GM04503 (cell line): Measurements from ENCODE around the gene PDZRN4.

Source experiments
- DNase-seq: peaks from one replicate; pipeline ENCODE4 v3.0.0-alpha.2; 2012; ENCODE audit warnings: low read depth

The PDZRN4 gene

DNA sequence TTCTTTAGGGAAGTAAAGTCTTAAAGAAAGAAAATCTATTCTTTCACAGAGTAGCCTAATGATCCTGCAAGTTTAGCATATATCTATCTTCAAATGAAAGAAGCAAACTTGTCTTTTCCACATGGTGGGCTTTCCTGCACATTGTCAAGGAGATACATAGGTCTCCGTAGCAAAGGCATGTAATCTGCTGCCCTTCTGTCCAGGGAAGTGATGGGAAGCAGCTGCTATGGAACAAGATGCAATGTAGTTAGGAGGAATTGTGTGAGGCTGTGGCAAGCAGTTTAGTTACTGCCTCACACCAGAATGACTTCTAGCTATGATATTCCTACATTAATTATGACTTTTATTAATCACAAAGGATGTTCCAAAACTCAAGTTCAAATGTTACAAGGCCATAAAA lies 174.4 kb downstream of the PDZRN4 start:
- no peak for DNase-seq

DNA sequence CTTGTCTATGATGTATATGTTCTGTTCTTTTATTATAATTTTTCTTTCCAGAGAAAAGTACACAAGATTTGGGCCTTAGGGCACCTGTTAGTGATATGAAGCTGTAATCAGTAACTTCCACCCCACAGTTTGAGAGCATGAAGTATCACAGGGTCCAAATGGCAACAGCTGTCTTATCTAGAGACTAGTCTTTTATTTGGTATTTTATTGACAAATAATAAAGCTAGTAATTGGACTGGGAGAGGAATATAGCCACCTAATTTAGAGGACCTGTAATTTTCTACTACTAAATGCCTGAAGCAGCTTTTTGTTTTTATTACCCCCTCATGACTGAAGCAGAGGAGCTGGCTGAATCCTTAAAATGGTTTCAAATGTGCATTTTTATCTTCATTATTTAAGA lies 174.8 kb downstream of the PDZRN4 start:
- no peak for DNase-seq

DNA sequence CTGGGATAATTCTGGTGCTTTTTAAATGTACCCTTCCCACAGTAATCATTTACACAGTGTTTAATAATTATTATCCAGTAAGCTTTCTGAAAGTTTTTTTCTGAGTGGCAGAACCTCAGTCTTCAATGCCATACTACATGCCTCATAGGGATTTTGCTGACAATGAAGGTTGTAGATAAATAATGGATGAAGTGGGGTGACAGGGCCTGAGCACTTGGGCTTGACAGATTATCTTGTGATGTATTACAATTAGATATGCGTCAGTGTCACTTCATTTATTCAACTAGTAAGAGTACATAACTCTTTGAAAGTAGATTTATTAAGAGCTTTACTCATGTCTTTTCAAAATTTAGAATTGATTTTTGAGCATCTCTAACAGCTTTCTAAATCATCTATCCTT lies 176.1 kb downstream of the PDZRN4 start:
- DNase-seq: no peak

DNA sequence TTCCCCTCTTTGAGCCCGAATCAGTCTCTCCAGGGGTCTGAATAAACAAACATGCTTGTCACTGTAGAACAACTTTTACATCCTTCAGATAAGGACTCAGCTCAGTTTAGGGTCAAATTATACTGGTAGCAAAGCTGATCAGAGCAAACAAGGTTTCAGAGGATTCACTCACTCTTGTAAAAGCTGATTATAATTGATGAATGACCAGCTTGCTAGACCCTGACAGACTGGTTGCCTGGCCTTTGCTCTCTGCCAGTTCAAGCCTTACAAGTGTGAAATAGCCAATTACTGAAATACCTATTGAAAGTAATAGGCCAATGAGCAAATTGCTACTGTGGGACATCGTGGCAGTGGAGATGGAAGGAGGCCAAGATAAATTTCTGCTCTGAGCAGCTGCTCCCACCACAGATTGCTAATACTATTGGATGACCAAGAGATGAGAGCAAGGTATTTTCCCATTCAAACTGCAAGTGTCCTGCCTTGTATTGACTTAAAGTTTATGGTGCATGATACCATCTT lies 177.6 kb downstream of the PDZRN4 start:
- DNase-seq: no peak

DNA sequence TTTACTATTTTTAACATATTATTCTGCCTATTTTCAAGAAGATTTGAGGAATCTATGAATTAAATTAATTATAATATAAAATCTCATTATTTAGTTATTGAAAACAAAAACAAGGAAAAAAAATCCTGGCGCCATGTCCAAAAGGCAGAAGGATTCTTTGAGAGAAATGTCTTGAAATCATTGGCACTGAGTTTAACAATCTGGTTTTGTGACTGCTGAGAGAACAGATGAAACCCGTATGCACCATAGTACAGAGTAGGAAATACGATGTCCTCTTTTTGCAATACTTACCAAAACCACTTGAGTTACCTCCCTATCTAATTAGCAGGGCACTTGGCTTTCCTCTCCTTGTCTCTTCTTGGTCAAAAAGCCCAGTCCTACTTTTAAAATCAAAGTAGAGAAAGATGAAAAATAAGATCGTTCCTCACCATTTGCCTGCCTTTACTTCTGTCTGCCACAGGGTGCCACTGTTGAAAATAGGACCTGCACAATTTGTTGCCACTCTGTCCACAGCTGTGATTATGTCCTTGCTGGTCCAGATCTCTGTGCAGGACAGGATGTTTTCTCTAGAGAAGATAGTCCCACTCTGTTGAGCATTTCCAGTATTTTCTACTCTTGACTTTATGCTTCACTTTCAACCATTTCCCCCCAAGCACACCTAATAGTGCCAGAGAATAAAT lies 179.7 kb downstream of the PDZRN4 start:
- no peak for DNase-seq

DNA sequence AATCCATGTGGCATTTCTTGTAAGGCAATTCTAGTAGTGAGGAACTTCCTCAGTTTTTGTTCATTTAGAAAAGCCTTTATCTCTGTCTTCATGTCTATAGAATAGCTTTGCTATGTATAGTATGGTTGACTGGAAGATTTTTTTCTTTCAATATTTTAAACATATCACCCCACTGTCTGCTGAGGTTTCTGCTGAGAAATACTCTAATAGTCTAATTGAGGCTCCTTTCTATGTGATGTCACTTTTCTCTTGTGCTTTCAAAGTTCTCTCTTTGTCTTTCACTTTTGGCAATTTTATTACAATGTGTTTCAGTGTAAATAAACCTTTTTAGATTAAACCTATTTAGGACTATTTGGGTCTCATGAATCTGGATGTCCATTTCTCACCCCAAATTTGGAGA lies 192.8 kb downstream of the PDZRN4 start:
- no peak for DNase-seq

DNA sequence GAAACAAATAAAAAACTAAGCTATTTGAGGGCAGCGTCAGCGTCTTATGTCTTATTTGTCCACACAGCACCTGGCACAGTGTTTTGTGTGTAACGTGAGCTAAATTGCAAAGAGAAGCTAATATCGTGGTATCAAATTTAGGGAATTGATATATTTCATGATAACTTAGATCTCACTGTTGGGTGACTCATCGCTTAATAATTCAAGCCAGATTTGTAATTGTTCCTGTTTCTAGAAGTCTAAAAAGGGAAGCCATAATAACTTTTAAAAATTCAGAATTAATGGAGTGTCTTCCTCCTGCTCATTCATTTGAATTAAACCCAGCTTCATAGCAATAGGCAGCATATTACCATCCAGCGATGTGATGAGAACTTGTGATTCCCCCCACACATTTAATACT lies 214.7 kb downstream of the PDZRN4 start:
- no peak for DNase-seq

DNA sequence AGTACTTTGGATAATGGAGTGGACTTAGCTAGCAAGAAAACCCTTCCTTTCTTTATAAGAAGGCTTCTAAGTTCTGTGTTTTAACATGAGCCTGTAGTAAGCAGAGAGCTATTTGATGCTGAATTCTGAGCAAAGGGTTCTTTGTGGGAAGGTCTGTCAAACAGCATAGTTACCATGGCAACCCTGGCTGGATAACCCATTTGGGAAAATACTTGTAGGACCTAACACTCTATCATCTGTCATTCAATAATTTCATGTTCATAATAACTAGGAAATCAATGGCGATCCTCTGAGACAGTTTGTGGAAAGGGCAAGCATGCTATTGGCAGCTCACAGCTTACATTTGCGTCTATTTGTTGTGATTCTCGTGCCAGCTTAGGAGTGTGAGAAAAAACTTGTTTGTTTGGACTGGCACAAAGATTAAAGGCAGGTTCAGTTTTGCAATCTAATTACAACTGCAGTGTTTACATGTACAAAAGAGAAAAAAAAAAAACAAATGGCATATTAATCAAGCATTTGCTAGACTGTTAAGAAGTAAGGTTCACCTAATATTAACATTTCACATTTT lies 219.2 kb downstream of the PDZRN4 start:
- DNase-seq: no peak

DNA sequence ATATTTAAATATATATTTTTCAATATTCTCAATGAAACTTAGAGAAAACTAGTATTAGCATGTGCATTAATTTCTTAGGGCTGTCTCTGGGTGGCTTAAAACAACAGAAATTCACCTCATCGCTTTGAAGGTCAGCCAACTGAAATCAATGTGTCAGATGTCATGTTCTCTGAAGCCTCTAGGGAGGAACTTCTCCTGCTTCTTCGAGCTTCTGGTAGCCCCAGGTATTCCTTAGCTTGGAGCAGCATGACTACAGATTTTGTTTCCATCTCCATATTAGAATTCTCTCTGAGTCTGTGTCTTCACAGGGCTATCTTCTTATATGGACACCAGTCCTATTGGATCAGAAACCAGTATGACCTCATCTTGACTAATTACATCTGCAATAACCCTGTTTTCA lies 221.5 kb downstream of the PDZRN4 start:
- no peak for DNase-seq

DNA sequence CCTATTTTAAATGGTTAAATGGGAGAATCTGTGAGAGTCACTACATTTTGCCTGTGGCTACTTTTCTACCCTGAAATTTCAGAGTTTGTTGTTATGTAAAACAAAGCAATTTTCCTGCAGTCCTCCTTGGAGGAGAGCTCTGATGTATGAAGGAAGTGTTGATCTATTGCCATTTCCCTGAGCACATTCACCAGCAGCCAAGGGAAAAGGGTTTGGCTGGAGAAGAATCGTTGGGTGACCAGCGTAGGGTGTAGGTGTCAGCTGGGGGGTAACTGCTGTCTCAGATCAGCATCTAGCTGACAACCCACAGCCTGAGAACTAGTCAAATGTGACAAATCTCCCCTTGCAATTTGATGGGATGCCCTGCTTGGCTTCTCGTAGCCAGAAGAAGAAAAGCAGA lies 230.5 kb downstream of the PDZRN4 start:
- no peak for DNase-seq

DNA sequence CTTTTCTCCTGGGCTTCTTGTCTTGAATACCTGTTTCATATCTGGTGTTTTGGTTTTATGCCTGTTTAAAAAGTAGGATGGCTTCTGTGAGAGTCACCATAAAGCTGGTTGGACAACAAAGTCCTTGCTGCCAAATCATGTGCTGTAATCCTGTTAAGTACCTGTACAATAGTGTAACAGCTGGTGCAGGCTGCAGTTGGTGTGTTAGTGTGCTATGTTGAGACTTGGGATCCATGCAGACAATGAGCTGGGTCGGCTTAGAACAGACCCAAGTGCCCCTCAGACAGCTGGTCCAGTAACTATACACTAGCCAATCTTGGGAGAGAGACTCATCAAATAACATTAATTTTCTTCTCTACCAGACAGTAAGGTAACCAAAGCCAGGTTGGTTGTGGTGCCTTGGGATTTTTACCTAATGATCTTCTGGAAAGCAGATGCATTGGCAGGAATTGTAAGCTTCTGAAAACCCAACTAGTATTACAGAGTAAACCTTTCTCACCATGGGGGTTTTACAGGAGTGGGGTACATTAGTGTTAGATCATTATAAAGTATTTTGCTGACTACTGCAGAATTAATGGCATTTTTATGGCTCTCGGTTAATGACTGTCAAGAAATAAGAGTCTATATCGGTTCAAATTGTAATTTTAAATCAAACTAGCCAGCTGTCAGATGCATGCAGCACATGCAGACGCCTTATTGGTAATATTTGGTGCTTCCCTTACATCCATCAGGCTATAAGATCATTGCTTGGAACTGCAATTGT lies 231.2 kb downstream of the PDZRN4 start:
- DNase-seq: no peak

DNA sequence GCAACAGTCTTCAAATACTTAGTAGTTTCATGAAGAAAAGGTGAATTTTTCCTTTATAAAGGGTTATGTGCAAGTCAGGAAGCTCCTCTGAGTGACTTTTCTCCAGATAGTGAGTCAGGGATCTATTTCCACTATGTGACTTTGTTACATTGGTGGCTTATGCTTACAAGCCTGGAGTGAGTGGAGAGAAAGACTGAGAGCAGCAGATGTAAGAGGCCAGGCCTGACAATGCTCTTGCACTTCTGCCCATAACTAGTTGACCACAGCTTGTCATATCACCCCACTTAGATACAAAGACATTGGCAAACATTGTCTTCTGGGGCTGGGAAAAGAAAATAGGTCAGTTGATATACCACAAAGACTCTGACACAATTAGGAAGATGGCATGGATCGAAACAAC lies 236.5 kb downstream of the PDZRN4 start:
- DNase-seq: no peak

DNA sequence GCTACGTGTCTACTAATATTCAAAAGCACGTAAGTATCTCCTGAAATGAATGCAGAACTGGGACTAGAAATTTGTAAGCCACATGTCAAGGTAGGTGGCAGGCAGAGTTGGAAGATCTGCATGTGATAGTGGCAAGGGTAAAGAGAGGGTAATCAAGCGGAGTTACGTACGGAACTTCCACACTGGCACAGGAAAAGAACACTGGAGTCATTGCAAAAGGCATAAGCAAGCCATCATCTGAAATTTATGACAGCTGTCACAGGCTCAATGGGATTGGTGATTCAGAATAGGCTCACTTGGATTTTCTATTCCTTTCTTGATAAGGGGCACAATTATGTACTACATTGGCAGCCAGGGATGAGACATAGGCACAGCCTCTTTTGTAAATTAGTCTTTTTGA lies 245.3 kb downstream of the PDZRN4 start:
- DNase-seq: no peak

DNA sequence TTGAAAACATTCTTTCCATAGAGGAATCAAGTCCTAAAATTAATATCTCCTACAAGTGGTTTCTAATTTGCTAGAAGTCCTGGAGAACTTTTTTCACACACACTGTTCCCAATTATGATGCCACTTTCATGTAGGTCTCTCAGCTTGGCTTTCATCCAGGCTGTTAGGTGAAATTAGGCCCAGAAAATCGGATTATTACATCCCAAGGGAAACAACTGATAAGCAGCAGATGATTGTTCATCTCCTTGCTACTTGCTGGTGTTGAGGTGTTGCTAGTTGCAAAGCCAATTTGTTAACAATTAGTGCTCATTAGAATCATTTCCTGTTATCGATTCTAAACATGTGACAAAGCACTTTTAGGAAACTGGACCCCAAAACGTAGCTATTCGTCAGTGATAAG lies 248.0 kb downstream of the PDZRN4 start:
- no peak for DNase-seq

DNA sequence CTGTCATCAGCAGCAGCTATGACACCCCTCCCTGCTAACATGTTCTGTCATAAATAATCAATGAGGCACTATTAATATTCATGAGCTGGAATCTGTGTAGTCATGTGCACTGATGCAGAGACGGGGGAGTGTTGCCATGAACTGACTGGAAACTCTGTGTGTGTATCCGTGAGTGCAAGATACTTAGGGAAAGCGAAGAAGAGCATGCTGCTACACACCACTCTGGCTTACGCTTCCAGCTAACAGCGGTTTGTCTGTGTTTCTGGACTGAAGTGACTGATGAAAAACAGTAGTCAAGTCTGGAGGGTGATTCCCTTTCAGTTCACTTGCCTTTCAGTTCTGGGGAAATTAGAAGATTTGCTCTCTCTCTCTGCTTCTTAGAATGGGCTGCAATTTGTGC lies 249.4 kb downstream of the PDZRN4 start:
- no peak for DNase-seq

DNA sequence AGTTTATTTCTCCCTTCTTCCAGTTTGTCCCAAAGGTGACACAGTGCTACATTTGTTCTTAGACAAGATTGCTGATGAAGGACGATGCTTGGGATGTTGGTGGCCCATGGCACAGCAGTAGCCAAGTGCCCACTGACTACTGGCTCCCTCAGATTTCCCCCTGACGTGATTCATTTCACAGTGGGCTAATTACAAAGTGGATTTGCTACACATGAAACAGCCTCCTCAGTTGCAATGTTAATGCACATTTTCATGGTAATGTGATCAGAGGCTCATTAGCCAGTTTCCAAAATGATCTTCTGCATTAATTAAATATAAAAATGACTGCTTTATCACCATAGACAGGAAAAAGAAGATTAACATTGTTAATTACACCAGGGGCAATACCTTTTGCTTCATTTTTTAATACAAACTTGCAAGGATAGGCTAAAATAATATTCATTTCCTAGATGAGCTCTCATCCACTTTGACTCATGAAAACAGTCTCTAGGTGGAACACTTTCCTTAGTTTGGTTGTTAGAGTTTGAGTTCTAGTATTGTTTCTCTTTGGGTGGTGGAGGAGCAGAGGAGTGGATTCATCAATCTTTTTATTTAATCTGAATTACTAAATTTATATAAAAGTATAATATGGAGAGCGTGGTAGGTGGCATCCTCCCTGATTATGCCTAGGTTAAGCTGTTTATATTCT lies 250.9 kb downstream of the PDZRN4 start:
- DNase-seq: no peak

DNA sequence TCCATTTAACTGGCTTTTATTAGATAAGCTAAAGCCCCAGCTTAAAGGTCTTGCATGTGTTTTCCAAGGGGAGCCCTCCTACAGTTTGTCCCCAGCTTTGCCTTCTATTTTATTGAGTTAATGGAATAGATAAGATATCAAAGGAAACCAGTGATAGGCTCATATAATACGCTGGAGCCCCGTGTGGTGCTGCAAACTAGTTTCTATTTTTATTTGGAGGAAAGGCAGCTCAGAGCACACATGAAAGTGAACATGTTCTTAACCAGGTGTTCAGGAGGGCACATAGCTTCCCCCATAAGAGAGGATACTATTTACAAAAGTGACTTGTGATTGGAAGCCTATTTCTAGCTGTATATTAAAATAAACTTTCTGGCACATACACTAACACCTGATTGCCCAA lies 251.7 kb downstream of the PDZRN4 start:
- no peak for DNase-seq

DNA sequence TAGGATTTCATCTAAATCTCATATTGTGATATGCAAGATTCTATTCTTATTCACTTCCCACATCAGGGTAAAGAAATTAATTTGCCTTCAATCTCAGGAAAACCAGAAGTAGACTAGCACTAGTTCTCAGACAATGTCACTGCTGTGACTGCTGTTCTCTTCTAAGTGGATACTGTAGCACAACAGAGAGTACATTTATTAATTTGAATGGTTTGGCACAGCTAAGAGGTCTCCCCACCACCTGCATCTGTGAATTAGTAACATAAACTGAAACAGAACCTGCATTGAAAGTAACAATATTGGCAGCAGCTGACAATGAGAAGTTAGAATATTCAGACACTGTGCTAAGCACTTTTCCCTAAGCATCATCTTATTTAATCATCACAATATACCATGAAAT lies 253.1 kb downstream of the PDZRN4 start:
- DNase-seq: no peak

DNA sequence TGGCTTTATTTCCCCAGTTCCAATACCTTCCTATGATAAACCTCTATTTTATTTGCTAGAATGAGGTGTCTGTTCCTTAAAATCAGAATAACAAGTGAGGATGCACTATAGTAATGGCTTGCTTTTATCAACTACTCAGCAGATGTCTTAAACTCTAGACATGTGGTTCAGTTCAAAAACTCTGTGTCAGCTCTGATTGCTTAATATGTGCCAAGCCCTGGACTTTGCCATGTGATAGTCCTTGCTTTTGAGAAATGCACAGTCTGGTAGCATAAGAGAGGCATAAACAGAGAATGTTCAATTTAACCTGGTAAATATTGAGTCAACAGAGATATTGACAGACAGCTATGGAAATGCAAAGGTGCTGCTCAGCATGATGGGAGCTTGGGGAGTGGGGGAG lies 254.8 kb downstream of the PDZRN4 start:
- DNase-seq: no peak

DNA sequence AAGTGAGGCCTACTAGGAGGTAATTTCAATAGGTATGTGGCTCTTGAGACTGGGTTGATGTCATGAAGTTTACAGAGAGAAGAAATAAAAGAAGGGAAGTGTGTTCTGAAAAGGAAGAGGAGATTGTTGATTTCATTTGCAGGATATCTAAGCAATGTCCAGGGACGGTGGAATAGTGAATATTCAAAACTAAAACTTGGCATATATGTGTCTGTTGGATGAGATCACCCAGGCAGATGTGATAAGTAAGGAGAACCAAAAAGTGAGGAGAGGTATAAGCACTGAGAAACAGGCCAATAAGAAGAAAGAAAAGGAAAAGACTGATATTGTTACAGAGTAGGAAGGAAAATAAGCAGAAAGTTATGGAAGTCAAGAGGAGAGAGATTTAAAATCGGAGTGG lies 255.6 kb downstream of the PDZRN4 start:
- no peak for DNase-seq

DNA sequence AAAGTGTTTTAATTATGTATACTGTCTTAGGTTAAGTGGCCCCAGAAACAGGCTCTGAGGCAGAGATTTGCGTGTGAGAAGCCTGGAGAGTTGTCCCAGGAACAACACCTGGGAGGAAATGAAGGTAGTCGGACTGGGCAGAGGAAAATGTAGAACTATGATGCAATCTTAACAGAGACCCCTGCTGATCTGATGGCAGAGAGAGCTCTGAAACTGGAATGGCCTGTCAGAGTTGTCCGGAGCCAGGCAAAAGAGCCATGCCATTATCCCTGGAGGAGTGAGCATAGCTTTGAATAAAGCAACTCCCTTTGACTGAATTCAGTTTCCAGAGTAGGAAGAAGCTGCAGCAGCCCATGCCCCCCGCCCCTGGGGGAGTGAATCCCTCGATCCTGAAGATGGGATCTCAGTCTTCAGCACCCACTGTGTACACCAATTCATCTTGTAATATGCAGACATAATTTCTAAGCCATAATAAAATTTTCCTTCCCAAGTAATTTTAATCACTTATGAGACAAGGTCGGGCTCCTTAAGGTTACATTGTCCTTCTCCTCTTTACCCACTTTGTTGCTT lies 264.8 kb downstream of the PDZRN4 start:
- DNase-seq: no peak

DNA sequence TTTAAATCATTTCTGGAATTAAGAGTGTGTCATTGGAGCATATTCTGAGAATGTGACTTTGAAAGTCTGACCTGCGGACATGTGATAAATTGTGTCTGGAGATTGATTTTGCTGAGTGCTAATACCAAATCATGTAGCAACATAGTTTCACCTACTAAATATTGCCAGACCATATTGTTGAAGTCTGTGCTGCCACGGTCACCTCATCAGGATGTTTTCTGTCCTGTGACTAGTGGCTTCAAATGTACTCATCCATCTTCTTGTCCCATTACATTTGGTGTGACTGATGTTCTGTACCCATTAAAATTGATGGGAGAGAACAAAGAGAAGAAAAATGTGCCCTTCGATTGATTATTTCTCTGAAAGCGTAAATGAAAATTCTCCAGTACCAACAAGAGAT lies 265.3 kb downstream of the PDZRN4 start:
- DNase-seq: no peak
